C4-2B (cell line): ENCODE results near the gene YIPF2.

Experiments used
- ZFX ChIP-seq: fragments of 450-650 bp; IDR thresholded peaks from 2 replicates; pipeline ENCODE4 v1.6.1; 2017
- TF ChIP-seq, protein P1 (sequence below): fragments of 450-650 bp; conservative IDR thresholded peaks from 2 replicates; pipeline ENCODE4 v1.5.1; 2017; ENCODE audit warnings: mild to moderate bottlenecking

DNA sequence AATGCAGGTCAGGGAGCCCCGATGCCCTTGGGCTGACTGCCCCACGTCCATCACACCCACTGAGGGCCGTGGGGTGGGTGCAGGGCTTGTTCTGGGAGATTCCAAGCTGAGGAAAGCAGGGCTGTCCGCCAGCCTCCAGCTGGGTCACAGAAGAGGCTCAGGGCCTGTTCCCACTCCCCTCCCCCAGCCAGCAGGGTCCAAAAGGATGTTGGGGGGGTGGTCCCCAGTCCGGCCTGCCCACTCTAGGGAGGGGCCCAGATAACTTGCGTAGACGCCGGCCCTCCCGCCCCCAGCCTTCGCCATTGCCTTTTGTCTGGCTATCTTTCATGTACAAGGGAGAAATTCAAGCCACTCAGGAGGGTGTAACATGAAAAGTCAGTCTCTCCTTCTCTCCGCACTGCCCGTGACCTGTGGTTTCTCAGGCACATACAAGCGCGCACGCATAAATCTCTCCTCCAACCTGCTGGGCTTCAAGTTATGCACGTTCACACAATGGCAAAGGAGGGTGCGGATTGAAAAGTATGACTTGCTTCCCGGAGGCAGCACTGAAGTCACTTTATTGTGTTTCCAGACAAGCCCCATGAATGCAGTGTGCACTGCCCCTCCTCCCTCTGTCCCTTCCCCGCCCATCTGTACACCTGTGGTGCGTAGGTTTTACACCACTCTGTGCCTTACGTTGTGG lies 36.9 kb downstream of the YIPF2 start:
- TF ChIP-seq, protein P1, sequence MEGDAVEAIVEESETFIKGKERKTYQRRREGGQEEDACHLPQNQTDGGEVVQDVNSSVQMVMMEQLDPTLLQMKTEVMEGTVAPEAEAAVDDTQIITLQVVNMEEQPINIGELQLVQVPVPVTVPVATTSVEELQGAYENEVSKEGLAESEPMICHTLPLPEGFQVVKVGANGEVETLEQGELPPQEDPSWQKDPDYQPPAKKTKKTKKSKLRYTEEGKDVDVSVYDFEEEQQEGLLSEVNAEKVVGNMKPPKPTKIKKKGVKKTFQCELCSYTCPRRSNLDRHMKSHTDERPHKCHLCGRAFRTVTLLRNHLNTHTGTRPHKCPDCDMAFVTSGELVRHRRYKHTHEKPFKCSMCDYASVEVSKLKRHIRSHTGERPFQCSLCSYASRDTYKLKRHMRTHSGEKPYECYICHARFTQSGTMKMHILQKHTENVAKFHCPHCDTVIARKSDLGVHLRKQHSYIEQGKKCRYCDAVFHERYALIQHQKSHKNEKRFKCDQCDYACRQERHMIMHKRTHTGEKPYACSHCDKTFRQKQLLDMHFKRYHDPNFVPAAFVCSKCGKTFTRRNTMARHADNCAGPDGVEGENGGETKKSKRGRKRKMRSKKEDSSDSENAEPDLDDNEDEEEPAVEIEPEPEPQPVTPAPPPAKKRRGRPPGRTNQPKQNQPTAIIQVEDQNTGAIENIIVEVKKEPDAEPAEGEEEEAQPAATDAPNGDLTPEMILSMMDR = no peak
- TF ChIP-seq ZFX = no peak
